GM21786 (cell line): ENCODE results near the gene CCNT1.
"Not testable (repeated sequence)": the region's sequence is repeated elsewhere in the genome, so short reads cannot be mapped to it uniquely, and the experiment has no call there.

Source experiments
- ATAC-seq: cut with Tn5 transposase; IDR thresholded peaks from one replicate; pipeline ENCODE4 v1.9.1; 2021; ENCODE audit not compliant: unreplicated experiment

The CCNT1 gene

GRCh38 chr12:48641752-48642555, 74.6 kb downstream of the CCNT1 start:
- not testable (repeated sequence) for ATAC-seq

- ATAC-seq = no peak
Measured at GRCh38 chr12:48640854-48641253, 75.7 kb downstream of the CCNT1 start.

DNA sequence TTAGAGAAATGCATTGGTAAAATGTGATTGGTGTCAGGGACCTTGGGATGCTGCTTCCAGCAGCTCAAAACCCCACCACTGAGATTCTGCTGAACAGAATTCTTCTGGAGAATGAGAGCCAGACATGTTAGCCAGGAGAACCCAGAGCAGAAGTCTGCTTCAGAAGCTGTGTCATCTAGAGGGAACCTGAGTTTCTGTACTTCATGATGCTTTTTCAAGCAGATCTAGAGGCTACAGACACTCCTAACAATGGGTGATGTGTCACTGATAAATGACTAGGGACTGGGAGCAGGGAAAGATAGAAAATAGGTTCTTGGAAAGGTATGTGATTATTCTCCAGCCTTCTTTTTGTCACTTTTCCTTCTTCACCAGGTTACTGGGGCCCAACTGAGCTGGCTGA, 76.1 kb downstream of the CCNT1 start:
- ATAC-seq = no peak
